Left kidney (tissue), 2 donors: Measurements from ENCODE around the gene PBX1. TPM values are rescaled to one million over a fixed set of nuclear protein-coding genes. Genes with fewer than 3 reads are reported as not detected.
"Not testable (repeated sequence)": the region's sequence is repeated elsewhere in the genome, so short reads cannot be mapped to it uniquely, and the experiment has no call there.

Experiments used
- DNase-seq: peaks from one replicate; pipeline ENCODE4 v3.0.0-alpha.2; 2013
- polyA plus RNA-seq: library from polyadenylated mRNA; unstranded; fragments of 120-200 nt; gene quantifications from one replicate; pipeline ENCODE4 v1.2.1, GENCODE V29; 2013; ENCODE audit not compliant: insufficient read length

PBX1 gene
- polyA plus RNA-seq, 1 donor, result 172 TPM

DNA sequence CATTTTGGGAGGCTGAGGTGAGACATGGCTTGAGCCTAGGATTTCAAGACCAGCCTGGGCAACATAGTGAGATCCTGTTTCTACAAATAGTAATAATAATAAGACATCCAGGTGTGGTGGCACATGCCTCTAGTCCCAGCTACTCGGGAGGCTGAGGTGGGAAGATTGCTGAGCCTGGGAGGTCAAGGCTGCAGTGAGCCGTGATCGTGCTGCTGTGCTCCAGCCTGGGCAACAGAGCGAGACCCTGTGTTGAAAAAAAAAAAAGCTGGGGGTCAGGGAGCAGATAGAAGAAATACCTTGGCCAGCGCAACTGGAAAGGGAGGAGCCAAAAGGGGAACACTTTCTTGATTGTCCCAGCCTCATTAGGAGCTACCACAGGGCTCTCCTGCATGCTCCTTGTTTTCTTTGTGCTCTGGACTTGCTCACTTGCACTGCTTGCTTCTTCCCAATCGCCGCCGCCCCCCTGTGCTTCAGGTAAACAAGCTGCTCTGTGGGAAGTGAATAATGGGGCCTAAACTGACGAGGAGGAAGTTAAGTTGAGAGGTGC lies 31.1 kb downstream of the PBX1 start:
- DNase-seq, result no peak

DNA sequence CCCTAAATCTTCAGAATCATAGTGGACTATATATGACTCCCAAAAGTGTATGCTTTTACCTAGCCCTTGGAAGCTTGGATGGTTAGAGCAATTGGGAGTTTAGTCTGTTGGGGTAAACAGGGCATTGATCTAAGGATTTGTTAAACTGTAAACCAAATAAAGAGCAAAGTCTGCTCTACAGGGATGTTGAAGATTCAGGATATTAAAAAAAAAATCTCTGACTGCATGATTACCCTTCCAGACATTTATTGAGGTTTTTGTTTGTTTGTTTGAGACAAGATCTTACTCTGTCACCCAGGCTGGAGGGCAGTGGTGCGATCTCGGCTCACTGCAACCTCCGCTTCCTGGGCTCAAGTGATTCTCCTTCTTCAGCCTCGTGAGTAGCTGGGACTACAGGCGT lies 31.6 kb downstream of the PBX1 start:
- DNase-seq, result no peak

DNA sequence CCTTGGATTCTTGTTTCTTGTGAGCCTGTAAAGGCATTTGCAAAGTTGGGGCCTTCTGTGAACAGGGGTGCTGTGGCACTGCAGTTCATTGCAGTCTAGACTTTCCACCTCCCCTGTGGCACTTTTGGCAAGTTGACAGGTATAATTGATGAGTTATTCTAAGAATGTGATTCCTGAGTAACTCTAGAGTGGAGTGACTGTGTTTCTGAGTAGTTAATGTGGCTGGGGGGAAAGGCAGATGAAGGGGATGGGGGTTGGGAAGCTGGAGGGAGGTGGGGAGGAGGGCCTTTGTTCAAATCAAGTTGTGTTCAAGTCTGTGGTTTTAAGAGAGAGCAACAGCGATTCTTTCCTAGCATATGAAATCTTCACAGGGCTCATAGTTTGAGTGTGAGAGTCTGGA lies 32.9 kb downstream of the PBX1 start:
- peak; percentile 73 for DNase-seq

DNA sequence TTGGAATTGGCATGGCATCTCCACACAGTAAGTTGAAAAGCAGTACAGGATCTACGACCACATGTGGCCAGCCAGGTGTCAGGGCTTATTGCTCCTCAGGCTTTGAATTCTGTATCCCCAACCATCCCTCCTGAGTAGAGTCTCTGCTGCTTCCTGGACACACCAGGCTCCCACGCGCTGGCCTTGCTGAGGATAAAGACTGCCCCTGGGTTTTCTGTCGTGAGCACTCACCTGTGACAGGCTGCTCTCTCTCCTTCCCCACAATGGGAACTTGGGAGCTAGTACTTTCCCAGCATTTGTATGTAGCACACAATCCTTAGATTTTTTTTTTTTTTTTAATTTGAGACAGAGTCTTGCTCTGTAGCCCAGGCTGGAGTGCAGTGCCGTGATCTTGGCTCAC lies 33.6 kb downstream of the PBX1 start:
- DNase-seq, result no peak

DNA sequence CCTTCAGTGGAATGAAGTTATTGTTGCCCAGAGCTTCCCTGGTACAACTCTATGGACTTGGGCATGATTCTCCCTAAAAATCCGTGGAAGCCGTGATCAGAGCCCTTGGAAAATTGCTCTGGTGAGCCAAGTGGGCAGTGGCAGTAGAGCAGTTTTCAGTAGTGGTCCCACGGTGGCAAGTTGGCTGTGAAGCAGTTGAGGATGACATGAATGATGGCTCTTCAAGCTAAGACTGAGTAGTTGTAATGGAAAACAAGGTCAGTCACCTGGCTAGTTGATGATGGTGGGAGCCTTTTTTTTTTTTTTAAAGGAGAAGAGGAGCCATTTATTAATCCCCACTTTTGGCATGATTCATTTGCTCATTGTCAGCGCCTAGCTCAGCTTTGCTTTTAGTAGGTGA lies 36.2 kb downstream of the PBX1 start:
- DNase-seq, result no peak

DNA sequence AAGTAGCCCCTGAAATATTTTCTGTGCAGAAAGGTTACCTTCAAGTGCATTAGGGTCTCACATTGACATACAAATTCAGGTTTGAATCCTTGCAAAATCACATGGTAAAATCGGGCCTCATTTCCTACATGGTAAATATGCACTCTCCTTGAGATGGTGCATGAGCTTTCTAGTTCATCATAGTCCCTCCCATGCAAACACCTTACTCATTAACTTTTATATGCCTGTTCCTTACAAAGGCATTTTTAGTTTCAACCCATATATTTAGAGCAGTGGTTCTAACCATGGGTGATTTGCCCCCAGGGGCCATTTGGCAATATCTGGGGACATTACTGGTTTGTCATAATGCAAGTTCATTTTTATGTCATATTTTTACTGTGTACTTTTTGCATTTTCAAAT lies 37.2 kb downstream of the PBX1 start:
- no peak for DNase-seq

DNA sequence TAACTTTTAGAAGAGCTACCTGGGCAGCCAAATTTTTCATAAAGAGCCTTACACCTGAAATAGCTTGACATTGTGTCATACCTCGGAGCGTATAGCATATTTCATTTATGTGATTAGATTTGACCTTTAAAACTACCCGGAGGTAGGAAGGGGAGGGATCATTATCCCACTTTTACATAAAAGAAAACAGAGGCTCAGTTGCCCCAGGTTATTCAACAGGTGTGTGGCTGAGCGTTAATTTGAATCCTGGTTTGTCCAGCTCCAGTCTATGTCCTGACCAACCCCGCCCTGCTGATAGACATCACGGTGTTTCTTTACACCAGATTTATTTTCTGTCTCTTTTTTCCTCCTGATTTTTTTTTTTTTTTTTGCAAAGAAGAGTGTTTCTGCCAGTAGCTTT lies 39.7 kb downstream of the PBX1 start:
- DNase-seq, result no peak

DNA sequence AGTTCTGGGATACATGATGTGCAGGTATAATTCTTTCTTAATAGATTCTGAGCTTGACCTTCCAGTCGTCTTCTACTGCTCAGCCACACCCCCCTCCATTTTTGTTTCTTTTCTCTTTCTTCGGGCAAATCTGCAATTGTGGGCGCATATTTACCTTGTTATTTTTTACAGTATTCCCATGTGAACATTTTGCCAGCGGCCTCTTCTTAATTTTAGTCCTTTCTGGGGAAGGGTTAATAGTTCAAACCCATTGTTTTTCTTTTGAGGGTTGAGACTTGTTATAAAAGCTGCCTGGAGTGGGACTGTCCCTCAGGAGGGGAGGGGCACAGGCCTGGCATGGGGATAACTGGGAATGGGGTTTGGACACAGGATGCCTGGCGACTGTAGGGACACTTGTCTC lies 40.3 kb downstream of the PBX1 start:
- DNase-seq, result no peak

DNA sequence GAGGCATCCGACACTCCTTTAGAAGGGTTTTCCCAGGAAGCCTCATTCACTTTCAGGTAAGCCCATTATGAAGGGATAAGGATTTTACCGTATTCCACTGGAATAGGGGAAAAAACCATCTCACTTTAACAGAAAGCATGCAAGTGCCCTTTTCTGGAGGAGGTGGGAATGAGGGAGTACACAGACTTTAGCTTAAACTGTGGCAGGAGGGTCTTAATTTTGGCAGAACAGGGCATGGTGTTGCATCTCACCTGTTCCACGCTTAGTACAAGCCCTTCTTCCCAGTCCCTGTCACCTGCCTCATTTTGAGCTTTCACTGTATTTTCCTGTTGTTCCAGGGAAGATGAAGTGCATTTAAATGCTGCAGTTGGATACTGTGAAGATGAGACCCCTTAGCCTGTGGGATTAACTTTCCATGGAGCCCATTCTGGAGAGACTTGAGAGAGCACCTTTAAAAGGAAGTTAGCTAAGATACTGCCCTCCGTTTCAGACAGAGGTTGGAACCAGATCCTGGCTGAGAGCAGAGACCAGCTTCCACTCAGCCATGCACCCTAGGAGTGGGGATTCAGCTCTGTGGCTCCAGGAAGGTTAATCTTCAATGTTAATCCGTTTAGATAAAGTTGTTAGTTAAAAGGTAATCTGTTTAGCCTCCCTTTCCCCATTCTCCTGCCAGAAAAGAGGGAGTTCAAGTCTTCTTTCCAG lies 42.6 kb downstream of the PBX1 start:
- DNase-seq, result no peak

DNA sequence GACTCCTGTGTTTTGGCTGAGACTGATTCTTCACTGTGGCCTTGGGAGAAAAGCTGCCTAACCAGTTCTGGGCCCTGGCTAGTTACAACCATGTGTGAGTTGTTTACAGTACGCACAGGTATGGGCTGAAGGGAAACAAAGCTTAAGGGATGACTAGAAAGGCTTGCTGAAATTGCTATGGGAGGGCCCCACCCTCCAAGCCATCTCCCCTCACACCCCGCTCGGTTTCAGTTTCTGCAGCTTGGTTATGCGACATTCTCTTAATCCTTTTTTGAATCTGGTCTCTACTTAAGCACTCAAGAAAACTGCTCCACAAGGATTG lies 43.1 kb downstream of the PBX1 start:
- peak; percentile 68 for DNase-seq

DNA sequence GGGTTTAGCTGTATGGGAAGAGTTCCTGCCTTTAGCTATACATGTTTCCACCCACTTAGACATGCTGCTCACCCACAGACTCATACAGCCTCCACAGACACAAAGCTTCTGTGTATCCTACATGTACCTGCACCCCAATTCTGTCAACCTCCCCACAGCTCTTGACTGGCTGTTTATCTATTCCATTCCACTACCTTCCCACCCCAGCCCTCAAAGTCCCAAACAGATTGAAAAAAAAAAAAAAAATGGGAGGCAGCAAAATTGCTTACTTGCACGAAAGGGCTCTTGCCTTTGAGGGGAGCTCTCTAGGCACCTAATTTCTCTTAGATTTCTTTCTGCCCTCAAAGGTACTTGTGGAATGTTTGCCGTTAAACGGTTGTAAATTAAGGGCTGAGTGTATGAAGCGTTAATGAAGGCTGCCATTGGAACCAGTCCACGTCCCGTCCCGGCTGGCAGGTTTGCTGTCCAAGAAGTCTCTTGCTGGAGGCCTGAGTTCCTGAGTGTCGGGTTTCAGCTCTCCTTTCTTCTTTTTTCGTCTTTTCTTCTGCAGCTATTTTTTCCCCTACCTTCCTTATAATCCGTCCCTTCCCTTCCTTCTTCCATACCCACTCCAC lies 43.6 kb downstream of the PBX1 start:
- DNase-seq, result peak; percentile 88

DNA sequence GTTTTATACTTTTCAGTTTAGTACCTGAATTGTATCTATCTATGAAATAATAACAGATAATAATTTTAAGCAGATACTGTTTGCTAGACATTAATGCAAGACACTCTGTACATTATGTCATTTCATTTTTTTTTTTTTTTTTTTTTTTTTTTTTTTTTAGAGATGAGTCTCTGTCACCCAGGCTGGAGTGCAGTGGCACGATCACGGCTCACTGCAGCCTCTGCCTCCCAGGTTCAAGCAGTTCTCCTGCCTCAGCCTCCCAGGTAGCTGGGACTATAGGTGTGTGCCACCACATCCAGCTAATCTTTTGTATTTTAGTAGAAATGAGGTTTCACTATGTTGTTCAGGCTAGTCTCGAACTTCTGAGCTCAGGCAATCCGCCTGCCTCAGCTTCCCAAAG lies 44.8 kb downstream of the PBX1 start:
- DNase-seq, result not testable (repeated sequence)

DNA sequence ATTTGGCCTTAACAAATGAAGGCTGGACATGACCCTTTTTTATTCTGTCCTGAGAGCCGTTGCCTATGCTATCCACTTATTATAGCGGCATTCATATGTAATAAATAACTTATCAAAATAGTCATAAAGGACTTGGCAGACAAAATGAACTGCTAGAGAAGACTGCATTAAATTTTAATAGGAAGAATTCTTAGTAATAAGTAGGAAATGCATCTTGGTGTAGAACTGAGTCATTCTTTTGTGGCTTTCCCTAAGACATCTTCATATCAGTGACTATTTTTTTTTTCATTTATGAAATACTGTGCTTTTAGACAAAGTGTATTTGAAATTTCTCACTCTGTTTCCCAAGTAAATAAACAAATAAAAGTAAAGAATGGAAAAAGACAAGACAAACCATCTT lies 45.6 kb downstream of the PBX1 start:
- no peak for DNase-seq

DNA sequence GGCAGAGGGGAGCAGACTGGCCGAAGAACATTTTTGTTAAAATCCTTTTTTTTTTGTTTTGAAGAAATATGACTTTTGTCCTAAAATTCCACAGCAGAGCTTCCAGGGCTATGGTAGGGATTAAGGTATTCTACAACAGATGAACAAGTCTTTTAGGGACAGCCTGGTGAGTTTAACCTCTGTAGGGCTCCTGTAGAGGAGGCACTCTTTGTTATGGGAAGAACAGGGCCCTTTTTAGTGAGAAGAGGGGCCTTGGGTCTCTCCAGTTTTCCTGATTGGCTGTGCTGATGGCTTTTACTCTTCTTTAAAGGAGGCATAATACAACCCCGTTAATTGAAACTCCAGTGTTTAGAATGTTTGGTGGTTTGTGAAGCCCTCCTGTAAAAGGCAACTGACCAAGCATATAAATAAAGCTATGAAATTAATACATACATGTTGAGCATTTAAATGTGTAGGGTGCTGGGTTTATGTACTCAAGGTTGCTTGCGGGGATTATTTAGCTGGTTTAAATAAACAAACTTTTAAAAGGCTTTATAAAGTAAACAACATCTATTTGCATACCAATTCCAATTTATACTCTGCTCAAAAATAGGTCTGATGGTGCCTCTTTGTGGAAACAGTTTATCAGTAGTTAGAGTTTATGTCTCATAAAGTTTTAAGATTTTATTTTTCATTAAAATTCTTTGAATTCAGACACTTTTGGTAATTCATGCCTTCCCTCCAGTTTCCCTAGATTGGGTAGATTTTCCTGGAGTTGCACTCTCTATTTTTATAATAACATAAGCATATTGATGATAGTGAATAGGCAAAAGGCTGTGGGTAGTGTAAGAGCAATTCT lies 46.5 kb downstream of the PBX1 start:
- no peak for DNase-seq

DNA sequence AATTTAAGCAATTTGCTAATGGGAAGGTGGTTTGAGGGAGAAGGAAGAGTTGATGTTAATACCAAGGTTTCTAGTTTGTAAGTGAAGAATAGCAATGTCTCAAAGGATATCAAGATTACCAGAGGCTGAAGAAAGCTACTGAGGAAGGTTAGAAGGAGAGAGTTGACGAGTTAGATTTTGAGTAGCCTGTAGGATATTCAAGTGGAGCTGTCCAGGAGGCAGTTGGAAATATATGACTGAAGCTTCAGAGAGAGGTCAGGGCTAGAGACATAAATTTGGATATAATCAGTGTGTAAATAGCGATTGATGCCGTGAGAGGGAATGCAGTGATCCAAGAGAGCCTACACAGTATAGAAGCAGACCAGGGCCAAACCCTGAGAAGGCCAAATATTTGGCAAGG lies 48.4 kb downstream of the PBX1 start:
- no peak for DNase-seq

DNA sequence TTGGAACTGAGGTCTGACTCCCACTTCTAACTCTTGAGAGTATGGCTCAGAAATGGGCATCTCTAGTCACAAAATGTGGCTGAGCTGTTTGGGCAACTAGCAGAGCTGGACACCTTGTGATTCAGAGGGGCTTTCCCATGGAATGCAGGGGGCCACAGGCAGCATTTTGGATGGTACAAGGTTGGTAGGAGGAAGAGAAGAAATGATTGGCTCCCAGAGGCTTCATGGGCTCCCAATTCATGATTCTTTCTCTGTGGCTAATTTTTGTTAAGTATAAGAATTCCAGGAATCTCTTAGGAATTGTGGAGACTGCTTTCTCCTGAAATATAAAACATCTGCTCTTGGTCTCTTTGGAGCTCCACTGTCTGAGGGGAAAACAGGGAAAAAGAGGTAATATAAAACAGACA lies 49.7 kb downstream of the PBX1 start:
- no peak for DNase-seq

DNA sequence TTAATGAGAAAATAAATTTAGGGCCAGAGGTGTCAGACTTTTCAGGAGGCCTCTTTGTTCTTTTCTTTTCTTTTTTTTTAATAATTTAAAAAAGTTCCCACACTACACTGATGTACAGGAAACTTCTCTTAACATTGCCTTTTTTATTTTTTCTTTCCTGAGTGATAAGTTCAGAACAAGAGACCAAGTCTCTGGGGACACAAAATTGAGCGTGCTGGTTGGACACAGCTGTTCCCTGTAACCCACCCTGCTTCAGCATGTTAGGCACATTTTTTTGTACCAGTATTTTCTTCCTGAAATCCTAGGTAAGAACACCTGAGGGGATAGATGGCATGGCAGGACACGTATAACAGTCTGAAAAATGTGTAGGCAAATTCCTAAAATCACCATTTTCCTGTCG lies 50.1 kb downstream of the PBX1 start:
- no peak for DNase-seq

DNA sequence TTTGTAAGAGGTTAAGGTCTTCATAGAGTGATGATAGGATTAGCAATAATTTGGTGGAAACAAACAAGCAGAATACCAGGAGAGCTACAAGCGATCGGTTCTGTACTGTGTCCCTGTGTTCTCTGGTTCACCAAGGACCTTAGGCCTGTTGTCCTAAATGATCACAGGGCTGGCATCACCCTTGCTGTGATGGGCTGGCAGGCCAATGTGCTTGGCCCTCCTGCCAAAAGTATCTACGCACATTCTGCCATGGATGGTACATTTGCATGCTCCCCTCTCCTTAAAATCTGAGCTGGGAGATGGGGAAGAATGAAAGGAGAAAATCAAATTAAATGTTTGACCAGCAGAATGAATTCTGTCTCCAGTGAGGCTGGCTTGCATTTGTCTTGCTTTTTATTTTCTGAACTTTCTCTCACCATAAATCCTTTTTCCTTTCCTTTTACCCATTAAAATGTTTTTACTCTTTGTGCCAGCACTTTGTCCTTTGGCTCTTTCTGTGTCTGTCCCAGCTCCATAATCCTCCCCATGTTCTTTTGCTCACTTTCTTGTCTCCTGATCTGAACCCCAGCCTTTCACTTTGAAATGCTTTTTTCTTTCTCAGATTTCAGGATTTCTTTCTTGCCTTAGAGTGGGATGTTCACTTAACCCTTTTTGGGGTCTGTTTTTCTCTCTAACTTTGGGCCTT lies 51.7 kb downstream of the PBX1 start:
- no peak for DNase-seq

DNA sequence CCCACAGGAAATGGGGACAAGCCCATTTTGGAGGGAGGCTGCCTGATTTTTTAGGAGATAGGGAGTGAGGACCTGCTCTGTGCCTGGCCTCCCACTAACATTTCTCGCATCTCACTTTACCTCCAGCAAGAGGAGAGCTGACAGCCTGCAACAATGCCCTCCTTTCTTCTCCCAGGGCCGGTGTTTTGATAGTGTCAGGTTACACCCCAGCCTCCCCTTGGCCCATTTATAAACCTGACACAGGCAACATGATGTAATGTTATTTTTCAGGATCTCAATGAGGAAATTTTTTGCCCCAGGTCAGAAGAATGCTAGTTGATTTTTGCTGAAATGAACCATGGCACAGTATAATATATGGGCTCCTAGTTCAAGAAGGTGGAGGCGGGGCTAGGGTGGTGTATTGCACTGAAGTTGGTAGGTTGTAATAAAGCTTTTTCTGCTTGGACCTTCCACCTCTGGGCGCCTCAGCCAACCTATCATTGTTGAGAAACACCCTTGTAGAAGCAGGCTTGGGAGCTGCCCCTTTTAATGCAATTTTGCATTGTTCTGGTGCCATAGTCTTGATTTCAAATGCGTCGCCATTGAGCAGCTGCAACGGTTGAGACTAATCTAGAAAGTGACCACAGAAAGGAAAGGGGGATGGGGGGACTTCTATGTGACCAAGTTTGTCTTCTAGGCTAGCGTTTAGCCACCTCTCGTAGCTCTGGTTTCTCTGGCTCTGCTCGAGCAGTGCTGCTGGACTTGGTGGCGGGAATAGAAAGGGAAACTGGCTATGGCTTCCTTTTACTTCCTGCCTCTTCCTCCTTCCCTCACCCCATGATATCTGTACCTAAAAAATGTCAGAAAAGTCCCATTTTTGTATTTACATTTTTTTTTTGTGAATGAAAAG lies 53.0 kb downstream of the PBX1 start:
- peak; percentile 90 for DNase-seq

DNA sequence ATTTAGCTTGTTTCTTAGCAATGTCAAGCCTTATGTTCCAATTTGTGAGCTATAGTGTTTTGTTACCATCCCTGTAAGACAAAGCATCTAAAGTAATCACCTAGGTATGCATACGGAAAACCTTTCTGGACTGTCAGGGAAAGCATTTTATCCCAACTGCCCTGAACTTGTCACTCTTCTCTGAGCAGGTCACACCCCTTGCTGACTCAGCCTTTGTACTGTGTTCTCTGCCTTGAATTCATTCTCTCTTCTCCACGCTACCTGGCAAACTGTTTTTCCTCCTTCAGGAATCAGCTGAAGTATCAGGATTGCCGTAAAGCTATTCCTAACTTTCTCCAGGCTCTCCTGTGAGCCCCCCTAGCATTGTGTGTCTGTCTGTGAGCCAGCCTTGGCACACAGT lies 54.2 kb downstream of the PBX1 start:
- no peak for DNase-seq

DNA sequence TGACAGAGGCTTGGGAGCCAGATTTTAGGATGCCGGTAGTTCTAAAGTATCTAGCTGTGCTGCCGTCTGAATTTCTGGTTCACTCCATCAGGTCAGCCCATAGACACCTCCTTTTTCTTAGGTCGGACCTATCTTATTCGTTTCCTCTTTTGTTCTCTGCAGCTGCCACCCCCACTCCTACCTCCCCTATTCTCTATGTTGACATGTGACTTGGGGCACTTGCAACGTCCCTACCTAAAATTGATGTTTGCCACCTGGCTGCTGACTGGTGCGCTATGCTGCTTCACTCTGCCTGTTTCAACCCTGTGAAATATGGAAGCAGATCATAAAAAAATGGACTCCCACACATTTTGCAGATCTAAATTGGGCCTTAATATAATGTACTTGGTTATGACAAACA lies 55.3 kb downstream of the PBX1 start:
- DNase-seq, result no peak
